WTC11 (cell line): ENCODE results near the gene PTPN13.

Experiments
- ZNF121 ChIP-seq: sonication (generic); formaldehyde crosslinking; IDR thresholded peaks from 2 replicates; pipeline ENCODE4 v1.8.0; 2023; ENCODE audit warnings: missing genetic modification reagents
- TF ChIP-seq, protein P1 (sequence below): fragments of 200-600 bp; IDR thresholded peaks from 2 replicates; pipeline ENCODE4 v1.8.0; 2022; ENCODE audit warnings: antibody characterized with exemption

DNA sequence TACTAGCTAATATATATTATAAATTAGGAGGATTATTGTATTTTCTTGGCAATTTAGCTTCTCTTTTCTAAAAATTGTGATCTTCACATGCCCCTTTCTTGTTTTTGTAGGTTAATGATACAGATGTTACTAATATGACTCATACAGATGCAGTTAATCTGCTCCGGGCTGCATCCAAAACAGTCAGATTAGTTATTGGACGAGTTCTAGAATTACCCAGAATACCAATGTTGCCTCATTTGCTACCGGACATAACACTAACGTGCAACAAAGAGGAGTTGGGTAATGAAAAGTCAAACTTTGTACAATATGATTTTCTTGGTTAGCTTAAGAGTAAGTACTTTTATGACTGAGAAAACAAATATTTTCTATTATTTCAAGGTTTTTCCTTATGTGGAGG, 180.9 kb downstream of the PTPN13 start:
- no peak for TF ChIP-seq ZNF121
- TF ChIP-seq, protein P1, sequence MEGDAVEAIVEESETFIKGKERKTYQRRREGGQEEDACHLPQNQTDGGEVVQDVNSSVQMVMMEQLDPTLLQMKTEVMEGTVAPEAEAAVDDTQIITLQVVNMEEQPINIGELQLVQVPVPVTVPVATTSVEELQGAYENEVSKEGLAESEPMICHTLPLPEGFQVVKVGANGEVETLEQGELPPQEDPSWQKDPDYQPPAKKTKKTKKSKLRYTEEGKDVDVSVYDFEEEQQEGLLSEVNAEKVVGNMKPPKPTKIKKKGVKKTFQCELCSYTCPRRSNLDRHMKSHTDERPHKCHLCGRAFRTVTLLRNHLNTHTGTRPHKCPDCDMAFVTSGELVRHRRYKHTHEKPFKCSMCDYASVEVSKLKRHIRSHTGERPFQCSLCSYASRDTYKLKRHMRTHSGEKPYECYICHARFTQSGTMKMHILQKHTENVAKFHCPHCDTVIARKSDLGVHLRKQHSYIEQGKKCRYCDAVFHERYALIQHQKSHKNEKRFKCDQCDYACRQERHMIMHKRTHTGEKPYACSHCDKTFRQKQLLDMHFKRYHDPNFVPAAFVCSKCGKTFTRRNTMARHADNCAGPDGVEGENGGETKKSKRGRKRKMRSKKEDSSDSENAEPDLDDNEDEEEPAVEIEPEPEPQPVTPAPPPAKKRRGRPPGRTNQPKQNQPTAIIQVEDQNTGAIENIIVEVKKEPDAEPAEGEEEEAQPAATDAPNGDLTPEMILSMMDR, result no peak
